Esophagus muscularis mucosa (tissue), 3 donors: ENCODE data around the gene MACROD2.

Source experiments
- CTCF ChIP-seq, 3 experiments: fragments of 200-600 bp in 2 of 3; fragments of 450-650 bp in 1 of 3; sonication (generic) in 2 of 3; IDR thresholded peaks; one replicate each; pipeline ENCODE4 v1.5.1; 2017 to 2019; ENCODE audit warnings: antibody characterized with exemption in 3 of 3, mild to moderate bottlenecking in 2 of 3, moderate library complexity in 1 of 3
- POLR2A ChIP-seq: fragments of 450-650 bp; IDR thresholded peaks from one replicate; pipeline ENCODE4 v1.6.1; 2017; ENCODE audit warnings: antibody characterized with exemption, moderate library complexity, mild to moderate bottlenecking, low read depth
- POLR2AphosphoS5 ChIP-seq, 2 donors: sonication (generic); formaldehyde crosslinking; IDR thresholded peaks; one replicate each; pipeline ENCODE4 v1.6.1; 2017; ENCODE audit warnings: antibody characterized with exemption in 2 of 2

- no peak for TF ChIP-seq CTCF (IDR thresholded peaks at IDR 0.05)
- no peak for TF ChIP-seq POLR2A
- TF ChIP-seq POLR2AphosphoS5 (IDR thresholded peaks at IDR 0.05): no peak
These were observed 825.5 kb downstream of the MACROD2 start for GRCh38 chr20:14820771-14821170.
